Mesothelial cell of epicardium (in vitro differentiated cells): ENCODE results near the gene CAST. TPM values are rescaled to one million over a fixed set of nuclear protein-coding genes. Genes with fewer than 3 reads are reported as not detected.

ENCODE experiments used
- DNase-seq, 2 experiments: peaks; one replicate each; pipeline ENCODE4 v3.0.0; 2021; ENCODE audit warnings: low spot score in 2 of 2; ENCODE audit not compliant: unreplicated experiment in 2 of 2
- H3K27ac Mint-ChIP-seq: 2 replicates; pipeline ENCODE4 v1.8.0; 2021; ENCODE audit warnings: mixed read lengths
- H3K27me3 Mint-ChIP-seq: 2 replicates; pipeline ENCODE4 v1.8.0; 2021; ENCODE audit warnings: low read depth, mixed read lengths
- H3K36me3 Mint-ChIP-seq: 2 replicates; pipeline ENCODE4 v1.8.0; 2021; ENCODE audit warnings: mixed read lengths
- H3K4me1 Mint-ChIP-seq: 2 replicates; pipeline ENCODE4 v1.8.0; 2021; ENCODE audit warnings: mixed read lengths
- H3K4me3 Mint-ChIP-seq: 2 replicates; pipeline ENCODE4 v1.8.0; 2021; ENCODE audit warnings: mild to moderate bottlenecking, moderate library complexity, mixed read lengths
- H3K9me3 Mint-ChIP-seq: 2 replicates; pipeline ENCODE4 v1.8.0; 2021; ENCODE audit warnings: mixed read lengths
- CTCF ChIP-seq: fragments of 200-600 bp; sonication (generic); IDR thresholded peaks from one replicate; pipeline ENCODE4 v1.5.0; 2021; ENCODE audit warnings: antibody characterized with exemption; ENCODE audit not compliant: unreplicated experiment
- total RNA-seq: library from RNA; stranded (reverse); gene quantifications from 3 replicates; pipeline ENCODE4 v1.2.1, GENCODE V29; 2021

The CAST gene
- total RNA-seq, 1 donor from 2014 or later = 132 TPM

GRCh38 chr5:96809921-96810320, 147.7 kb downstream of the CAST start:
- H3K27me3 Mint-ChIP-seq = no peaks in the 10 kb centered on the region

GRCh38 chr5:96812851-96813250, 150.7 kb downstream of the CAST start:
- Mint-ChIP-seq H3K36me3 (no peaks in the 10 kb centered on the region), H3K27ac (no peak overlapping the region), H3K4me3 (no peak overlapping the region), H3K4me1 (peaks cover 11% of the 10 kb centered on the region), H3K9me3 (no peaks in the 10 kb centered on the region), H3K27me3 (no peaks in the 10 kb centered on the region)
- no peak for TF ChIP-seq CTCF
- DNase-seq = no peak

More at GRCh38 chr5:96809921-96810320, 147.7 kb downstream of the CAST start:
- Mint-ChIP-seq H3K4me3 (no peak overlapping the region), H3K9me3 (no peaks in the 10 kb centered on the region), H3K27ac (peak overlapping the region; percentile 32), H3K36me3 (no peaks in the 10 kb centered on the region), H3K4me1 (peaks cover 28% of the 10 kb centered on the region)
- no peak for TF ChIP-seq CTCF
- no peak for DNase-seq

GRCh38 chr5:96814041-96814440, 151.9 kb downstream of the CAST start:
- no peaks in the 10 kb centered on the region for H3K27me3 Mint-ChIP-seq
- no peak overlapping the region for H3K4me3 Mint-ChIP-seq
- no peaks in the 10 kb centered on the region for H3K36me3 Mint-ChIP-seq
- H3K27ac Mint-ChIP-seq = no peak overlapping the region
- TF ChIP-seq CTCF = no peak
- H3K9me3 Mint-ChIP-seq = no peaks in the 10 kb centered on the region
- DNase-seq = no peak
- H3K4me1 Mint-ChIP-seq = peaks cover 5% of the 10 kb centered on the region

- H3K4me3 Mint-ChIP-seq = no peak overlapping the region
- peaks cover 12% of the 10 kb centered on the region for H3K4me1 Mint-ChIP-seq
- no peaks in the 10 kb centered on the region for H3K36me3 Mint-ChIP-seq
- no peak for TF ChIP-seq CTCF
- no peak overlapping the region for H3K27ac Mint-ChIP-seq
- no peaks in the 10 kb centered on the region for H3K27me3 Mint-ChIP-seq
- no peak for DNase-seq
- no peaks in the 10 kb centered on the region for H3K9me3 Mint-ChIP-seq
Measured at GRCh38 chr5:96816411-96816939, 154.3 kb downstream of the CAST start.

GRCh38 chr5:96816991-96817390, 154.8 kb downstream of the CAST start:
- no peak for TF ChIP-seq CTCF
- no peaks in the 10 kb centered on the region for H3K27me3 Mint-ChIP-seq
- no peak overlapping the region for H3K27ac Mint-ChIP-seq
- H3K4me1 Mint-ChIP-seq = peaks cover 12% of the 10 kb centered on the region
- H3K36me3 Mint-ChIP-seq = no peaks in the 10 kb centered on the region
- DNase-seq = no peak
- H3K9me3 Mint-ChIP-seq = no peaks in the 10 kb centered on the region
- no peak overlapping the region for H3K4me3 Mint-ChIP-seq

GRCh38 chr5:96817506-96817905, 155.3 kb downstream of the CAST start:
- TF ChIP-seq CTCF = no peak
- DNase-seq = no peak
- peaks cover 12% of the 10 kb centered on the region for H3K4me1 Mint-ChIP-seq
- no peaks in the 10 kb centered on the region for H3K36me3 Mint-ChIP-seq
- no peak overlapping the region for H3K4me3 Mint-ChIP-seq
- H3K27ac Mint-ChIP-seq = no peak overlapping the region
- H3K9me3 Mint-ChIP-seq = no peaks in the 10 kb centered on the region
- no peaks in the 10 kb centered on the region for H3K27me3 Mint-ChIP-seq
